Stimulated activated CD8-positive, alpha-beta memory T cell treated with anti-CD3 and anti-CD28 coated beads, Interleukin-15, amount 100 ng/mL, for 1 hour (primary cell): ENCODE measurements around the gene PNMA1.

Source experiments
- DNase-seq: peaks from one replicate; pipeline ENCODE4 v3.0.0-alpha.2; 2020; ENCODE audit warnings: low read depth

PNMA1 gene

GRCh38 chr14:73663548-73664212 lies 50.5 kb downstream of the PNMA1 start:
- no peak for DNase-seq

DNA sequence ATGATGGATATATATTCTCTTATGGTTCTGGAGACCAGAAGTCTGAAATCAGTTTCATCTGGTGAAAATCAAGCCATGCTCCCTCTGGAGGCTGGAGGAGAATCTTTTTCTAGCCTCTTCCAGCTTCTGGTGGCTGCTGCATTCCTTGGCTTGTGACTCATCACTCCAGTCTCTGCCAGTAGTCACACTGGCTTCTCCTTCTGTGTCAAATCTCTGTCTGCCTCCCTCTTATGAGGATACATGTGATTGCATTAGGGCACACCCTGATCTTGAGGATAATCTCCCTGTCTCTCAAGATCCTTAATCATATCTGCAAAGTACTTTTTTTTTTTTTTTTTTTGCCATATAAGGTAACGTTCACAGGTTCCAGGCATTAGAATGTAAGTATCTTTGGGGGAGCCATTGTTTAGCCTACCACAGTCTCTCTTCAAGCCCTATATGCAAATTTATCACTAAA lies 51.7 kb downstream of the PNMA1 start:
- no peak for DNase-seq

DNA sequence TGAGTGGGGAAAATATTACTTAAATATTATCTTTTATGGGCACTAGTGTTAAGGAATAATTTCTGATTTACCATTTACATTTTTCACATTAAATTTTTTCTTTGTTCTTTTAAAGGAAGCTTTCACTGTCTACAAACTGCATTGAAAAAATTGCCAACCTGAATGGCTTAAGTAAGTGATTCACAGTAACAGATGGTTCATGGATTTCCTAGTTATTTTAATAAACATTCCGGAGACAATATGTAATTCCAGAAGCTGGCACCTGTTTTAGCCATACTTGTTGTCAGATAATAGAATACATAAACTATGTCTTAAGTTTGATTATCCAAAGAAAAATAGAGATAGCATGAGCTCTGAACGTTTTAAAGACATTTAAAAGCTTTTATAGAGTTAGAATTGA lies 52.3 kb downstream of the PNMA1 start:
- no peak for DNase-seq
